GM19452 (cell line): Measurements from ENCODE around the gene DBF4.
A peak's percentile ranks its signal among the peaks of the same experiment; 100 is the strongest.
"Not testable (repeated sequence)": the region's sequence is repeated elsewhere in the genome, so short reads cannot be mapped to it uniquely, and the experiment has no call there.

Experiments
- ATAC-seq: cut with Tn5 transposase; IDR thresholded peaks from one replicate; pipeline ENCODE4 v1.9.1; 2021; ENCODE audit not compliant: unreplicated experiment

Gene DBF4

GRCh38 chr7:87876040-87876868 is at the start of gene DBF4, which contains the start of gene SLC25A40:
Gene DBF4, plus strand, starts transcription at chr7:87876493. Its CDS starts 240 bp downstream, at chr7:87876733.
Gene SLC25A40, minus strand, starts transcription at chr7:87876360. Its CDS starts 17,633 bp downstream, at chr7:87858727.
- ATAC-seq, result peak; percentile 89

GRCh38 chr7:87828383-87828782 is 47.9 kb upstream of the DBF4 start:
- not testable (repeated sequence) for ATAC-seq

GRCh38 chr7:87831097-87831496 is 45.2 kb upstream of the DBF4 start:
- no peak for ATAC-seq

- ATAC-seq, result no peak
These were observed 43.2 kb upstream of the DBF4 start for GRCh38 chr7:87833130-87833529.

GRCh38 chr7:87837597-87837996 is 38.7 kb upstream of the DBF4 start:
- no peak for ATAC-seq

GRCh38 chr7:87850836-87851593 is 25.3 kb upstream of the DBF4 start:
- no peak for ATAC-seq

GRCh38 chr7:87852306-87852705 is 24.0 kb upstream of the DBF4 start:
- ATAC-seq, result no peak

- no peak for ATAC-seq
These were observed 22.9 kb upstream of the DBF4 start for GRCh38 chr7:87853237-87853864.

GRCh38 chr7:87858417-87859100 is 17.7 kb upstream of the DBF4 start:
- ATAC-seq, result no peak

GRCh38 chr7:87866089-87866488 is 10.2 kb upstream of the DBF4 start:
- no peak for ATAC-seq

- not testable (repeated sequence) for ATAC-seq
These were observed 9.8 kb upstream of the DBF4 start for GRCh38 chr7:87866533-87866932.

GRCh38 chr7:87870471-87870870 is 5.8 kb upstream of the DBF4 start:
- no peak for ATAC-seq

- no peak for ATAC-seq
These were observed 3.9 kb upstream of the DBF4 start for GRCh38 chr7:87872346-87872745.

GRCh38 chr7:87873328-87873727 is 3.0 kb upstream of the DBF4 start:
- ATAC-seq, result not testable (repeated sequence)

- no peak for ATAC-seq
These were observed 2.2 kb upstream of the DBF4 start for GRCh38 chr7:87874066-87874465.

- ATAC-seq, result peak; percentile 17
These were observed 898 bp upstream of the DBF4 start for GRCh38 chr7:87875151-87876039.

GRCh38 chr7:87876869-87877234 is 559 bp downstream of the DBF4 start:
- ATAC-seq, result no peak

GRCh38 chr7:87877366-87878040 is 1.2 kb downstream of the DBF4 start:
- ATAC-seq, result no peak

- no peak for ATAC-seq
These were observed 2.0 kb downstream of the DBF4 start for GRCh38 chr7:87878208-87878735.
